Thyroid gland (tissue), 4 donors: ENCODE results near the gene ZNF652.

Experiments
- CTCF ChIP-seq, 6 experiments: fragments of 200-600 bp in 3 of 6; fragments of 450-650 bp in 3 of 6; sonication (generic) in 3 of 6; IDR thresholded peaks; one replicate each; pipeline ENCODE4 v1.5.1; 2016 to 2019; ENCODE audit warnings: antibody characterized with exemption in 6 of 6, mild to moderate bottlenecking in 2 of 6, inconsistent platforms in 1 of 6, moderate library complexity in 1 of 6
- POLR2A ChIP-seq, 2 donors: fragments of 450-650 bp; IDR thresholded peaks; one replicate each; pipeline ENCODE4 v1.6.1; 2017; ENCODE audit warnings: antibody characterized with exemption in 2 of 2, mild to moderate bottlenecking in 2 of 2, moderate library complexity in 1 of 2

DNA sequence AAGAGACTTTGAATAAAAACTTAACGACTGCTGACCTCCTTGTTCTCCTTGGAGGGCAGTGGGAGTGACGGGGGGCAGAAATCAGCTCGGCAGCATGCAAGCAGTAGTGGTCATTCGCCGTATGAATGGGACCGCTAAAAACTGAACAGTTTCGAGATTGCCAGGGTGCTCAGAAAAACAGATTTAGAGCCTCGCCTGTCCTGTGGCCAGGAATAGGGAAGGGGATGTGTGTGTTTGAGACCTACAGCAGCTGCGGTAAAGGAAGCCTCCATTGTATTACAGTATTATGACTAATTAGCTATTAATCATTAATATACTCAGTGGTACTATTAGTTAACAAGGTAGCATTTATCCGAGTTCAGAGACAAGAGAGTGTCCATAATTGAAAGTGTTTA is 670 bp upstream of the ZNF652 start:
- TF ChIP-seq POLR2A (IDR thresholded peaks at IDR 0.05) (no peak), CTCF (IDR thresholded peaks at IDR 0.05) (no peak)
